Neutrophil (primary cell): ENCODE measurements around the gene SMCO3.

Experiments
- H3K27ac ChIP-seq: fragments of 200-600 bp; sonication (generic); 2 replicates; pipeline ENCODE4 v1.5.1; 2016; ENCODE audit warnings: mild to moderate bottlenecking, moderate library complexity
- H3K27me3 ChIP-seq: fragments of 200-600 bp; sonication (generic); 2 replicates; pipeline ENCODE4 v1.6.0; 2016; ENCODE audit warnings: mild to moderate bottlenecking
- H3K36me3 ChIP-seq: fragments of 200-600 bp; sonication (generic); 2 replicates; pipeline ENCODE4 v1.5.1; 2017
- H3K4me1 ChIP-seq, 2 experiments: fragments of 200-600 bp in 1 of 2; sonication (generic) in 1 of 2; 1 replicate in 1 of 2; 2 replicates in 1 of 2; pipeline versions ENCODE4 v1.5.1 to v1.6.1; 2013 to 2016; ENCODE audit warnings: low read depth in 1 of 2, low read length in 1 of 2, mild to moderate bottlenecking in 1 of 2, moderate library complexity in 1 of 2; ENCODE audit not compliant: control insufficient read depth in 1 of 2, insufficient read depth in 1 of 2
- H3K4me3 ChIP-seq, 2 experiments: fragments of 200-600 bp in 1 of 2; sonication (generic) in 1 of 2; 1 replicate in 1 of 2; 2 replicates in 1 of 2; pipeline ENCODE4 v1.5.1; 2013 to 2016; ENCODE audit warnings: low read depth in 1 of 2, low read length in 1 of 2, mild to moderate bottlenecking in 1 of 2, moderate library complexity in 1 of 2
- H3K9me3 ChIP-seq: fragments of 200-600 bp; sonication (generic); 2 replicates; pipeline ENCODE4 v1.5.1; 2016
- TF ChIP-seq, protein P1 (sequence below): fragments of 200-600 bp; sonication (generic); IDR thresholded peaks from 2 replicates; pipeline ENCODE4 v1.5.1; 2016; ENCODE audit warnings: antibody characterized with exemption

Gene SMCO3

DNA sequence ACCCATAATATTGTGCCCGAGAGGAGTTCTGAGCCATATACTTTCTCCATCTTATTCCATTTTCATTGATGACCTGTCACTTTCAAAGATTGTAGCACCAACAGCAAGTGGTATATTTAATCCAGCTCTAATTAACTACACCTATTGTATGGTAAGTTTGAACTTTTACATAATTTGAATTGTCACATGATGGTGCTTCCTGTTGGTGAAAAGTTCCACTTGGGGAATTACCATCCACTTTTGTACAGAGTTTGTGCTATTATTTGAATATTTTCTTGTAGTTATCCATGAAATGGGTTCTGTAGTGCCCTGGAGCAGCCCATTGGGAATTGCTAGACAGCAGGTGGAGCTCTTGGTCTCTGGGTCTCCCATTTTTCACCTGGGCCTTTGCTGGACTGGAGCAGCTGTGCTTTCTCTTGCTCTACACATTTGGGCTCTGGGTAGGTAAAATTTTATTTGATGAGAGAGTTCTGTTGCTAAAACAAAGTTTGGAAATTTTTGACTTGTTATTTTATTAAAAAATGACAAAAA is 3.0 kb downstream of the SMCO3 start:
- Histone ChIP-seq H3K27me3 (peaks cover 33% of the 10 kb centered on the region), H3K9me3 (no peaks in the 10 kb centered on the region), H3K36me3 (no peaks in the 10 kb centered on the region), H3K27ac (no peak overlapping the region), H3K4me1 (no peaks in the 10 kb centered on the region), H3K4me3 (no peak overlapping the region)
- TF ChIP-seq, protein P1, sequence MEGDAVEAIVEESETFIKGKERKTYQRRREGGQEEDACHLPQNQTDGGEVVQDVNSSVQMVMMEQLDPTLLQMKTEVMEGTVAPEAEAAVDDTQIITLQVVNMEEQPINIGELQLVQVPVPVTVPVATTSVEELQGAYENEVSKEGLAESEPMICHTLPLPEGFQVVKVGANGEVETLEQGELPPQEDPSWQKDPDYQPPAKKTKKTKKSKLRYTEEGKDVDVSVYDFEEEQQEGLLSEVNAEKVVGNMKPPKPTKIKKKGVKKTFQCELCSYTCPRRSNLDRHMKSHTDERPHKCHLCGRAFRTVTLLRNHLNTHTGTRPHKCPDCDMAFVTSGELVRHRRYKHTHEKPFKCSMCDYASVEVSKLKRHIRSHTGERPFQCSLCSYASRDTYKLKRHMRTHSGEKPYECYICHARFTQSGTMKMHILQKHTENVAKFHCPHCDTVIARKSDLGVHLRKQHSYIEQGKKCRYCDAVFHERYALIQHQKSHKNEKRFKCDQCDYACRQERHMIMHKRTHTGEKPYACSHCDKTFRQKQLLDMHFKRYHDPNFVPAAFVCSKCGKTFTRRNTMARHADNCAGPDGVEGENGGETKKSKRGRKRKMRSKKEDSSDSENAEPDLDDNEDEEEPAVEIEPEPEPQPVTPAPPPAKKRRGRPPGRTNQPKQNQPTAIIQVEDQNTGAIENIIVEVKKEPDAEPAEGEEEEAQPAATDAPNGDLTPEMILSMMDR, result no peak

GRCh38 chr12:14810167-14810952 is 3.6 kb downstream of the SMCO3 start:
- peaks cover 0 to 1% of the 10 kb centered on the region in 2 experiments for H3K4me1 ChIP-seq
- H3K27ac ChIP-seq, result no peak overlapping the region
- TF ChIP-seq, protein P1, result no peak
- no peaks in the 10 kb centered on the region for H3K36me3 ChIP-seq
- peaks cover 27% of the 10 kb centered on the region for H3K27me3 ChIP-seq
- no peaks in the 10 kb centered on the region for H3K9me3 ChIP-seq
- H3K4me3 ChIP-seq, result no peak overlapping the region

GRCh38 chr12:14803830-14804160 is 10.2 kb downstream of the SMCO3 start:
- H3K27me3 ChIP-seq, result peaks cover 6% of the 10 kb centered on the region
- H3K4me1 ChIP-seq, result peaks cover 21 to 26% of the 10 kb centered on the region in 2 experiments
- peak overlapping the region; percentile 86 for H3K27ac ChIP-seq
- no peaks in the 10 kb centered on the region for H3K9me3 ChIP-seq
- peaks cover 8% of the 10 kb centered on the region for H3K36me3 ChIP-seq
- H3K4me3 ChIP-seq, result peak overlapping the region; percentile 82 to 83
- TF ChIP-seq, protein P1, result no peak

DNA sequence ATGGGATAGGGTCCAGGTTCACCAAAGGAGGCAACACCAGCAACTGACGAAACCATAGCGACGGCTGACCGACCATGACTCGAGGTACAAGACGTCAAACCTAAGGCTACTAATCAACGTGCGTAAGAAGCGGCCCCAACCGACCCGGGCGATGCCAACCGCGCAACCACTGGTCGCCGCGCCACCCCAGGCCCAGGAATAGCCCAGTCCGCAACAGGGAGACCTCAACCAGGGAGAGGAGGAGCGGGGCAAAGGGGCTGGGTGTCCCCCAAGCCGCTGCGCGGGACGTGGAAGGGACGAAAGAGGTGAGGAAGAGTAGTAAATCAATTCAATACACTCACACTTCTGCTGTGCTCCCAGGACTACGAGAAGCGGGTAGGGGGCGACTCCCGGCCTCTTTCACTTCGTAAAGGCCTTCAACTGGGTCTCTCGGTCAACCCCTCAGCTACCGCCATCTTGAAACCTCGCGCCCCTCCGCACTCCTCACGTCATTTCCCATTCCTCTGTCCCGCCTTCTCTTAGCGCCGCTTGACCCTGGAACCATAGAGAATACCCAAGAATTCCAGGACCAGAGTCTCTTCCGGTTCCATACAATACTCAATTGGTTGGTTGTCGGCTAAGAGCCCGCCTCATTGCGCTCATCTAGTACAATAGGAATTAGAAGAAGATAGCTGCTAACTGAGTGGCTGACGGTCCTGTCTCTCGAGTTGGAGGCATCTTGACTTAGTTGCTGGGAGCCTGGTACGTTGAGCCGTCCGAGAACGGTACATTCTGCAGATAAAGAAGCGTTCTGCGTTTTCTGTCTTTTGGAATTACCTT is 10.8 kb downstream of the SMCO3 start, which contains the start of the genes C12orf60 and WBP11:
Gene C12orf60 (plus strand): TSS at position 660 of the 819 bp plus-strand sequence. CDS start 19,266 bp downstream, outside the sequence.
Gene WBP11 (minus strand): TSS at position 468 of the 819 bp plus-strand sequence. CDS start 2,095 bp downstream, outside the sequence.
- TF ChIP-seq, protein P1, result peak; percentile 24
- Histone ChIP-seq H3K27me3 (peaks cover 6% of the 10 kb centered on the region), H3K9me3 (no peaks in the 10 kb centered on the region), H3K36me3 (peaks cover 13% of the 10 kb centered on the region), H3K4me3 (peak within 1 kb of the TSS; percentile 82 to 83), H3K27ac (peak within 1 kb of the TSS; percentile 86), H3K4me1 (peaks cover 21 to 26% of the 10 kb centered on the region in 2 experiments)

DNA sequence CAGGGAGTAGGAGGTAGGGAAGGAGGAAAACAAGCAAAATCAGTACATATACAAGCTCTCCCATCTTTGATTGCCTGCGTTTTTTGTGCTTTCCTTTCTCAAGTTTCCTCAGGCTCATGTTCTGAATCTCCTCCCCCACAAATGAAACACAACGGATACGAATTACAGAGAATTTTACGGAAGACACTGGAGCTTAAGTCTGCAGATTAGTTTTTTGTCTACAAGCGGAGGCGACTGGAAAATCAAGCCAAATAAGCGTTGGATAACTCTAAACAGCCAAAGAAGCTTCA is 11.3 kb downstream of the SMCO3 start:
- no peaks in the 10 kb centered on the region for H3K9me3 ChIP-seq
- H3K4me3 ChIP-seq, result peak overlapping the region; percentile 82 to 83
- TF ChIP-seq, protein P1, result no peak
- peaks cover 6% of the 10 kb centered on the region for H3K27me3 ChIP-seq
- H3K4me1 ChIP-seq, result peaks cover 21 to 26% of the 10 kb centered on the region in 2 experiments
- H3K27ac ChIP-seq, result peak overlapping the region; percentile 86
- H3K36me3 ChIP-seq, result peaks cover 19% of the 10 kb centered on the region
